Transverse colon (tissue), 4 donors: Measurements from ENCODE around the gene LRRTM2. TPM values are rescaled to one million over a fixed set of nuclear protein-coding genes. Genes with fewer than 3 reads are reported as not detected.

Source experiments
- DNase-seq: peaks from one replicate; pipeline ENCODE4 v3.0.0-alpha.2; 2019
- H3K27ac ChIP-seq, 4 donors: fragments of 200-600 bp; sonication (generic); 2 replicates each; pipeline ENCODE4 v1.5.1; 2016 to 2018; ENCODE audit warnings: inconsistent platforms in 4 of 4
- H3K27me3 ChIP-seq: fragments of 200-600 bp; sonication (generic); 2 replicates; pipeline ENCODE4 v1.5.1; 2017; ENCODE audit warnings: inconsistent platforms
- H3K36me3 ChIP-seq, 4 donors: fragments of 200-600 bp; sonication (generic); 2 replicates each; pipeline ENCODE4 v1.5.1; 2017 to 2019; ENCODE audit warnings: inconsistent platforms in 4 of 4
- H3K4me1 ChIP-seq, 4 donors: fragments of 200-600 bp; sonication (generic); 2 replicates each; pipeline ENCODE4 v1.5.1; 2017 to 2020; ENCODE audit warnings: inconsistent platforms in 4 of 4
- H3K4me3 ChIP-seq, 4 donors: fragments of 200-600 bp; sonication (generic); 1 replicate in 1 of 4; 2 replicates in 3 of 4; pipeline versions ENCODE4 v1.5.1 to v1.6.1; 2017 to 2019; ENCODE audit warnings: inconsistent platforms in 4 of 4
- H3K9me3 ChIP-seq, 2 donors: fragments of 200-600 bp; sonication (generic); 2 replicates each; pipeline ENCODE4 v1.5.1; 2017 to 2019; ENCODE audit warnings: inconsistent platforms in 2 of 2
- CTCF ChIP-seq, 5 experiments: fragments of 200-600 bp in 3 of 5; fragments of 450-650 bp in 2 of 5; sonication (generic) in 3 of 5; IDR thresholded peaks; 1 replicate in 2 of 5; 2 replicates in 3 of 5; pipeline ENCODE4 v1.5.1; 2016 to 2017; ENCODE audit warnings: antibody characterized with exemption in 5 of 5, inconsistent platforms in 3 of 5, mild to moderate bottlenecking in 2 of 5, moderate library complexity in 1 of 5
- EP300 ChIP-seq: sonication (generic); formaldehyde crosslinking; IDR thresholded peaks from one replicate; pipeline ENCODE4 v1.6.1; 2017; ENCODE audit warnings: antibody characterized with exemption, low read depth
- POLR2A ChIP-seq: fragments of 450-650 bp; IDR thresholded peaks from one replicate; pipeline ENCODE4 v1.6.1; 2016; ENCODE audit warnings: antibody characterized with exemption, mild to moderate bottlenecking, moderate library complexity
- POLR2AphosphoS5 ChIP-seq, 3 donors: sonication (generic); formaldehyde crosslinking; IDR thresholded peaks; one replicate each; pipeline ENCODE4 v1.6.1; 2016; ENCODE audit warnings: antibody characterized with exemption in 3 of 3
- WGBS, 2 donors: methylation state at CpG; one replicate each; pipeline ENCODE4 v1.1.5; 2018; ENCODE audit warnings: low coverage in 1 of 2; 5-methylcytosine and 5-hydroxymethylcytosine counted together
- in situ Hi-C, 4 donors: fragments of 200-750 bp; cut with MboI; loops; one replicate each; pipeline versions ENCODE4 v1.15.0 to v1.15.1; 2017; ENCODE audit warnings: low sequenced_read_pairs in 3 of 4, low pct_ligation_motif_present in 1 of 4, low pct_unique_long_range_greater_than_20kb in 1 of 4
- intact Hi-C: fragments of 100-400 bp; cut with DNase I; formaldehyde crosslinking; loops from one replicate; pipeline ENCODE4 v1.15.1; 2023; ENCODE audit warnings: low total_unique reads
- total RNA-seq, 4 donors: library from RNA; depleted of rRNA; stranded (reverse); fragments of >200 nt; gene quantifications; one replicate each; pipeline ENCODE4 v1.1.0, GENCODE V29; 2016

LRRTM2 gene
- total RNA-seq, 4 donors from 2014 or later, result 0.32 to 1.5 (median 1.1) TPM; not detected in 1

GRCh38 chr5:138898299-138898698 is 23.2 kb upstream of the LRRTM2 start:
- intact Hi-C loops, result no loop called here
- TF ChIP-seq POLR2AphosphoS5 (IDR thresholded peaks at IDR 0.05) (no peak), POLR2A (no peak), CTCF (IDR thresholded peaks at IDR 0.05) (no peak), EP300 (no peak)
- no peak for DNase-seq
- no peak overlapping the region for H3K4me3 ChIP-seq
- no peak overlapping the region for H3K27ac ChIP-seq
- no peaks in the 10 kb centered on the region for H3K9me3 ChIP-seq
- peaks cover 0 to 5% (median 0%) of the 10 kb centered on the region in 4 donors for H3K36me3 ChIP-seq
- WGBS, 2 donors, result 87 to 100% methylated on average over 1 of the region's 1 CpG
- H3K4me1 ChIP-seq, result peaks cover 0 to 6% (median 2%) of the 10 kb centered on the region in 4 donors
- in situ Hi-C loops, result no loop called here
- H3K27me3 ChIP-seq, result no peaks in the 10 kb centered on the region

GRCh38 chr5:138895918-138896317 is 20.8 kb upstream of the LRRTM2 start:
- Histone ChIP-seq H3K27ac (no peak overlapping the region), H3K9me3 (no peaks in the 10 kb centered on the region), H3K27me3 (no peaks in the 10 kb centered on the region), H3K36me3 (peaks cover 0 to 6% (median 0%) of the 10 kb centered on the region in 4 donors), H3K4me1 (no peaks in the 10 kb centered on the region), H3K4me3 (no peak overlapping the region)
- TF ChIP-seq EP300 (no peak), POLR2A (no peak), CTCF (IDR thresholded peaks at IDR 0.05) (no peak), POLR2AphosphoS5 (IDR thresholded peaks at IDR 0.05) (no peak)
- in situ Hi-C loops (no loop called here), intact Hi-C loops (no loop called here)
- no peak for DNase-seq
- 66 to 89% methylated on average over 1 of the region's 1 CpG for WGBS, 2 donors

GRCh38 chr5:138890644-138891043 is 15.5 kb upstream of the LRRTM2 start:
- no peak overlapping the region for H3K4me3 ChIP-seq
- H3K36me3 ChIP-seq, result peaks cover 0 to 50% (median 22%) of the 10 kb centered on the region in 4 donors
- no peaks in the 10 kb centered on the region for H3K4me1 ChIP-seq
- no peaks in the 10 kb centered on the region for H3K9me3 ChIP-seq
- H3K27me3 ChIP-seq, result no peaks in the 10 kb centered on the region
- in situ Hi-C loops, result no loop called here
- H3K27ac ChIP-seq, result no peak overlapping the region
- no peak for DNase-seq
- TF ChIP-seq POLR2A, result no peak
- no peak for TF ChIP-seq POLR2AphosphoS5 (IDR thresholded peaks at IDR 0.05)
- no peak for TF ChIP-seq CTCF (IDR thresholded peaks at IDR 0.05)
- TF ChIP-seq EP300, result no peak
- intact Hi-C loops, result no loop called here

GRCh38 chr5:138889994-138890393 is 14.9 kb upstream of the LRRTM2 start:
- in situ Hi-C loops, result no loop called here

GRCh38 chr5:138884554-138884953 is 9.4 kb upstream of the LRRTM2 start:
- Histone ChIP-seq H3K36me3 (peaks cover 0 to 31% (median 16%) of the 10 kb centered on the region in 4 donors), H3K27me3 (no peaks in the 10 kb centered on the region), H3K9me3 (no peaks in the 10 kb centered on the region), H3K27ac (no peak overlapping the region), H3K4me1 (no peaks in the 10 kb centered on the region), H3K4me3 (no peak overlapping the region)
- intact Hi-C loops, result no loop called here
- in situ Hi-C loops, result no loop called here
- no peak for TF ChIP-seq POLR2AphosphoS5 (IDR thresholded peaks at IDR 0.05)
- no peak for DNase-seq

More at GRCh38 chr5:138889994-138890393, 14.9 kb upstream of the LRRTM2 start:
- no peak for DNase-seq
- no peaks in the 10 kb centered on the region for H3K9me3 ChIP-seq
- no peaks in the 10 kb centered on the region for H3K27me3 ChIP-seq
- TF ChIP-seq POLR2AphosphoS5 (IDR thresholded peaks at IDR 0.05) (no peak), POLR2A (no peak)
- intact Hi-C loops, result no loop called here
- H3K4me3 ChIP-seq, result no peak overlapping the region
- no peaks in the 10 kb centered on the region for H3K4me1 ChIP-seq
- no peak overlapping the region for H3K27ac ChIP-seq
- peaks cover 0 to 50% (median 22%) of the 10 kb centered on the region in 4 donors for H3K36me3 ChIP-seq
